Kidney glomerular epithelial cell (primary cell): Measurements from ENCODE around the gene TLL2.

ENCODE experiments used
- DNase-seq: peaks from one replicate; lab custom pipeline; 2025; lab: John Stamatoyannopoulos, UW

Gene TLL2

GRCh38 chr10:96507044-96507443 lies 6.7 kb downstream of the TLL2 start:
- no peak for DNase-seq

GRCh38 chr10:96505150-96506136 lies 8.3 kb downstream of the TLL2 start:
- DNase-seq: no peak

DNA sequence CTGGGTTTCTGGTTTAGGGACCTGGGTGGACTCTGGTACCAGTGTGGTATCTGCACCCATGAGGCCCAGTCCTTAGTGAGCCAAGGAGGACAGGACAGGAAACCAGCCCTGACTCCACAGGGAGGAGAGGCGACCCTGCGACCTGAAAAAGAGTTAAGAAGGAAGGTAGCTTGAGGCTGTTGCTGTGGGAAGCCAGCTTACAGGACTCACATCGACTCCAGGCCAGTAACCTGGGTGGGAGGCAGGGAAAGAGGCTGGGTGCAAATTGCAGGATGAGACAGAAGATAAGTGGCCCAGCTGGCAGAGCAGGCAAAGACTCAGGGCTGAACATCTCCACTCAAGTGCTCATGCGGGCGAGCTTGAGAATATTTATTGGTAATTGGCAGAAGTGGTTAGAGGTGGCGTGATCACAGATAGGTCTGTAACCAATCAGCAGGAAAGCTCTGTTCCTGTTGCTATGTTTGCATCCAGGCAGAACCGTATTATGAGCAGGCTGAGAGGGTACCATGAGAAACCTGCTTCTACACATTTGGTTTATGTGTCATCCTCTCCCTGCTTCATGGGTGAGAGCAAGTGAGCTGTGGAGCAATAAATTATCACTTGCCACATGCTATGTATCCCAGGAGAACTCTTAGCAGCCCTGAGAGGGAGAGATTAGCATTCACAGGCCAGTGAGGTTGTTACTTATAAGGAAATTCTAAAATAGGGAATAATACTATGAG lies 11.0 kb downstream of the TLL2 start:
- DNase-seq: peak; percentile 96

- DNase-seq: peak; percentile 87
These were observed 11.7 kb downstream of the TLL2 start for GRCh38 chr10:96501985-96502384.

DNA sequence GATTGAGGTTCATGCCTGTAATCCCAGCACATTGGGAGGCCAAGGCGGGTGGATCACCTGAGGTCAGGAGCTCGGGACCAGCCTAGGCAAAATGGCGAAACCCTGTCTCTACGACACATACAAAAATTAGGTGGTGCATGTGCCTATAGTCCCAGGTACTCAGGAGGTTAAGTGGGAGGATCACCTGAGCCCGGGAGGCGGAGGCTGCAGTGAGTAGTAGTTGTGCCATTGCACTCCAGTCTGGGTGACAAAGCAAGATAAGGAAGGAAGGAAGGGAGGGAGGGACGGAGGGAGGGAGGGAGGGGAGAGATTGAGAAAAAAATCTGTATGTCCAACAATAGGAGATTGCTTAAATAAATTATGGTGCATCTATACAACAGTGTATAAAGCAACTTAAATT lies 13.2 kb downstream of the TLL2 start:
- DNase-seq: no peak

DNA sequence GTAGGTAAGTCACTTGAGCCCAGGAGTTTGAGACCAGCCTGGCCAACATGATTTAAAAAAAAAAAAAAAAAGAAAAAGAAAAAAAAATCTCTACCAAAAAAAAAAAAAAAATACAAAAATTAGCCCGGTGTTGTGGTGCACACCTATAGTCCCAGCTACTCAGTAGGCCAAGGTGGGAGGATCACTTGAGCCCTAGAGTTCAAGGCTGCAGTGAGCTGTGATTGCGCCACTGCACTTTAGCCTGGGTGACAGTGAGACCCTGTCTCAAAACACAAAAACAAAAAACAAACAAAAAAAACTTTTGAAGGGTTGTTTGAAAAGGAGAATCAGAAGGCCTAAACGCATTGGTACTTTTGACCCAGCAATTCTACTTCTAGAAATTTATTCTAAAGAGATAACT lies 13.7 kb downstream of the TLL2 start:
- no peak for DNase-seq

DNA sequence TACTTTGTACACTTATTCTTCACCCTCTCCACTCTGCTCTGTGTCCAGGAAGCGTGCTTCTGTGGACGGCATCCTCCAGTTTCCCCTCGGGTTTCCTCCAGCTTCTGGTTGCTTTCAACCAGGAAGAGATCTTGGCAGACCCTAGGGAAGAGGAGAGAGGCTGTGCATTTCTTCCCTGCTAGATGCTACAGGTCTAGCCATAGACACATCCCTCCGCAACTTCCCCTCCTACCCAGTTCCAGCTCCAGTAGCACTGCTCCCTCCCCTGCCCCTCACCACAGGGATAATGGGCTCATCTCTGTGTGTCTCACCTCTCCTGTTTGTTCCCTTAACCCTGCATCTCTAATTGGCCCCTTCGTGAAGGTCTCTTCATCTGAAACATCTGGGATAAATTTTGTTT lies 16.3 kb downstream of the TLL2 start:
- no peak for DNase-seq

DNA sequence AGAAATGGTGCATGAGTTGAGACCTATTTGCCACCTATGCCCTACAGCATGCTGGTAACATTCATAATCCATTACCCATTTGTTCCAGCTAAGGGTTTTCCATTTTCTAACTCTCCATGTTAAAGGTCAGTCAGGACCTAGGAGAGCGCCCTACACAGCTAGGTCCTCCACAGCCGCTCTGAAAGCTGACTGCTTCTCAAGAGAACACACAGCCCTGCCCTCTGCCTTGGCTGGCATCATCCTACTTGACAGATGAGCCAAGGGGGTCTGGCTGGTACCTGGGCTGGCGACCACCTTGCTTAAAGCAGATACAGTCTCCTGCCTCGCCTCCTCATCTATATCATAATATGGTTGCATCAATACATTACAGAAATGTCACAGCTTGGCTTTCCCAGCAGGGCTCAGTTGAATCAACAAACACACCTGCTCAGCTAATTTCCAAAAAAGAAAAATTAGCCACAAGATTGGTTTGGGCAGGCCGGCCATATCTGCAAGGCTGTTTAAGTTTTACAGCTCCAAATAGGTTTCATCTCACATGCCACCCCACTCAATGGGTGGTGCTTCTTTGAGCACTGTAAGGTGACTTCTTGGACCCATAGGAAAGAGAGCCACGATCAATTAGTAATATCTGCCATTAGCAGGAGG lies 17.3 kb downstream of the TLL2 start:
- no peak for DNase-seq

DNA sequence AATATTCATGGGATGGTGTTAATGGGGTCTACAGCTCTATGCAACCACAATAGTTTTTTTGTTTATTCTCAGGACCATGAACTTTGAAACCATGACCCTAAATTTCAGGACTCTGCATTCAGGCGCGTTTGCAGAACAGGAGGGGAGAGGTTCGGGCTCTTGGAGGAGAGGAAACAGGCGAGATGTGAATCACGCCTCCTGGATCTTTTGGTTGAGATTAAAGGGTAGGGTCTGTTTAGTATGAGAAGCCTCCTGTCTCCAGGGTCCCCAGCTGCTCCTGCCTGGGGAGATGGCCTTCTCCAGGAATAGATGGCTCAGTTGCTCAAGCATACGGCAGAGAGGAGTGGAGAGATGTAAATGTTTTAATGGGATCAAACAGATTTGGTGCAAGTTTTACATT lies 18.2 kb downstream of the TLL2 start:
- no peak for DNase-seq

GRCh38 chr10:96494694-96495093 lies 19.0 kb downstream of the TLL2 start:
- DNase-seq: no peak

DNA sequence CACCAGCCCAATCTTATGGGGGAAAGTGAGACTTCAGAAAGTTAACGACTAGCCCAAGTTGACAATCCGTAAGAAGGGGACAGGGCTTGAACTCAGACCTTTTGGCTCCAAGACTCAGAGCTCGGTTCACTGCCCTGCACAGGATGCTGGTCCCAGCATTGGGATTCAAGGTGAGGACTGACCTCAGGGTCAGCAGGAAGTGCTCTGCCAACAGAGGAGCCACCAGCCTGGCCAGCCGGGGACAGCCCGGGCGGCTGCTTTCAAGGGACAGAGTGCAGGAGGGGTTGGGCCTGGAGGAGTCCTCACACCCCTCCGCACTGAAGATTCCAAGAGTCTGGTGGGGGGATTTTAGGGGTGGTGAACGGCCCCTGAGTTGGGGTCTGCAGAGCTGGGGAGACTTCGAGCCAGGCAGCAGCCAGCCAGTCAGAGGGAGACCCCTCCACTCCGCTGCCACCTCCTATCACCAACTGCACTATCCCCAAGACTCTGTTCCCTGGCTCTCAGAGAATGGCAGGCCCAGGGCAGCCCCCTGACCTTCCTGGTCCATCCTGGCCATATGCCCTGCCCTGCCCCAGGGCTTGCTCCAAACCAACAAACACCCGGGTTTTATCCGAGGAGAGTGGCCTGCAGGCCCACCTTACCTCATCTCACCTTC lies 19.7 kb downstream of the TLL2 start:
- no peak for DNase-seq

GRCh38 chr10:96493254-96493653 lies 20.5 kb downstream of the TLL2 start:
- no peak for DNase-seq

GRCh38 chr10:96491303-96491702 lies 22.4 kb downstream of the TLL2 start:
- DNase-seq: no peak

- no peak for DNase-seq
These were observed 25.4 kb downstream of the TLL2 start for GRCh38 chr10:96488161-96488935.

GRCh38 chr10:96482815-96483588 lies 30.7 kb downstream of the TLL2 start:
- no peak for DNase-seq

- no peak for DNase-seq
These were observed 35.4 kb downstream of the TLL2 start for GRCh38 chr10:96478355-96478754.

DNA sequence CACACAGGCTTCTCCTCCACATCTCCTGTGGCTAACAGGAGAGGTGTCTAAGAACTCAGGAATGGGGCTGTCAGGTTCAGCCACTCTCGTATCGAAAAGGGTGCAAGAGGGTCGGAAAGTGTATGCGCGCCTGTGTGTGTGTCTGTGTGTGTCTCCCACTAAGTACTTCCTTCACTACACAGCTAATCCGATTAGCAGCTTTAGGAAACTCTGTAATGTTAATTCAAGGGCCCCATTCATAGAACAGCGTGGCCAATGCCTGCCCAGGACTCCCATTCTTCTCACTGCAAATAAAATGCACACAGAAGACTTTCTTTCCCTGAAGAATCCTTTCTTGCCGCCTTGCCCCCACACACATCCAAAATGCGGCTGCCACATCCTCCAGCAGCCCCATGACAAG lies 39.9 kb downstream of the TLL2 start:
- no peak for DNase-seq

GRCh38 chr10:96470116-96470743 lies 43.5 kb downstream of the TLL2 start:
- peak; percentile 38 for DNase-seq

GRCh38 chr10:96468845-96469244 lies 44.9 kb downstream of the TLL2 start:
- no peak for DNase-seq

GRCh38 chr10:96465599-96465998 lies 48.1 kb downstream of the TLL2 start:
- DNase-seq: no peak
